Glomerular visceral epithelial cell (primary cell): Measurements from ENCODE around the gene ZNF775.
A peak's percentile ranks its signal among the peaks of the same experiment; 100 is the strongest.

Experiments used
- DNase-seq: peaks from one replicate; pipeline ENCODE4 v3.0.0-alpha.2; 2016; ENCODE audit errors: extremely low spot score

ZNF775 gene

DNA sequence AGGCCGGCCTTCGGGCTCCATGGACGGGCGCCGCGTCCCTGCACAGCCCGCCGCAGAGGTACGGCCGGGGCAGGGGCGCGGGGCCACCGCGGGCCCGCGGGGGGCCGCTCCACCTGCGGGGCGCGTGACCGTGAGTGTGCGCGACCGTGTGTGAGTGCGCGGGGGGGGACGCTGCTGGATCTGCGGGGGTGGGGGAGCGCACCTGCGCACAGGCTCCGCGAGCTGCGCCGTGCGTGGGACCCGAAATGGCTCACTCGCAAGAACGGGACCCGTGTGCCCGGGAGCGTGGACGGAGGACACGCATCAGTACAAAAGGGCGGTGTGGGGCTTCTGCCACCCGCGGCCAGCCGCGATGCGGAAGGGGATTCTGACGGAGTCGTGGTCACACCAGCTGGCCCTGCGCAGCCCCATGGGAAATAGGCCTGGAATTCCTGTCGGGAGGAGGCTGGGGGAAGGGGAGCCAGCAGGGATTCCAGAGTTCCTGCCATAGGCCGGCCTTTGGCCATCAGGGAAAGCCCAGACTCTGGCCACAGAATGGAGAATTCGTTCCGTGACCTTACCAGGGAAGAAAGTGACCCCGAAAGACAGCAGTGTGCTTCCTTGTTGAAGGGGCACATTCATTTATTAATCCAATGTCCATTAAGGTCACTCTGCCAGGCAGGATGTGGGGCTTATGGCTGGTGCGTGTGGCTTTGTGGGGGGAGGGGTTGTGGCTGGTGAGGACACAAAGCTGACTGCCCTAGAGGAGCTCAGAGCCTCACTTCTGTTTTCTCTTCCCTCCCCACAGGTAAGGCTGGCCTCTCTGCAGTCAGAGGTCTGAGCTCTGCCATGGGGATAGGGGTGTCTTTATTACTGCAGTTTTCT, 10.0 kb upstream of the ZNF775 start:
- peak; percentile 83 for DNase-seq

- no peak for DNase-seq
Measured at GRCh38 chr7:150369748-150370501, 9.2 kb upstream of the ZNF775 start.

GRCh38 chr7:150370612-150371071, 8.5 kb upstream of the ZNF775 start:
- DNase-seq: peak; percentile 47

DNA sequence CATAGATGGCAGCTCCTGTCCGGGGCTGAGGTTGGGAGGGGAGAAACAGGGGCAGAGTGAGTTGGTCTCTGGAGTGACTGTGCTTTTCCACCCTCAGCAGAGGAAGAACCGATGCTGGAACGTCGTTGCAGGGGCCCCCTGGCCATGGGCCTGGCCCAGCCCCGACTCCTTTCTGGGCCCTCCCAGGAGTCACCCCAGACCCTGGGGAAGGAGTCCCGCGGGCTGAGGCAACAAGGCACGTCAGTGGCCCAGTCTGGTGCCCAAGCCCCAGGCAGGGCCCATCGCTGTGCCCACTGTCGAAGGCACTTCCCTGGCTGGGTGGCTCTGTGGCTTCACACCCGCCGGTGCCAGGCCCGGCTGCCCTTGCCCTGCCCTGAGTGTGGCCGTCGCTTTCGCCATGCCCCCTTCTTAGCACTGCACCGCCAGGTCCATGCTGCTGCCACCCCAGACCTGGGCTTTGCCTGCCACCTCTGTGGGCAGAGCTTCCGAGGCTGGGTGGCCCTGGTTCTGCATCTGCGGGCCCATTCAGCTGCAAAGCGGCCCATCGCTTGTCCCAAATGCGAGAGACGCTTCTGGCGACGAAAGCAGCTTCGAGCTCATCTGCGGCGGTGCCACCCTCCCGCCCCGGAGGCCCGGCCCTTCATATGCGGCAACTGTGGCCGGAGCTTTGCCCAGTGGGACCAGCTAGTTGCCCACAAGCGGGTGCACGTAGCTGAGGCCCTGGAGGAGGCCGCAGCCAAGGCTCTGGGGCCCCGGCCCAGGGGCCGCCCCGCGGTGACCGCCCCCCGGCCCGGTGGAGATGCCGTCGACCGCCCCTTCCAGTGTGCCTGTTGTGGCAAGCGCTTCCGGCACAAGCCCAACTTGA, 7.8 kb upstream of the ZNF775 start:
- no peak for DNase-seq

DNA sequence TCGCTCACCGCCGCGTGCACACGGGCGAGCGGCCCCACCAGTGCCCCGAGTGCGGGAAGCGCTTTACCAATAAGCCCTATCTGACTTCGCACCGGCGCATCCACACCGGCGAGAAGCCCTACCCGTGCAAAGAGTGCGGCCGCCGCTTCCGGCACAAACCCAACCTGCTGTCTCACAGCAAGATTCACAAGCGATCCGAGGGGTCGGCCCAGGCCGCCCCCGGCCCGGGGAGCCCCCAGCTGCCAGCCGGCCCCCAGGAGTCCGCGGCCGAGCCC, 7.2 kb upstream of the ZNF775 start:
- DNase-seq: no peak

DNA sequence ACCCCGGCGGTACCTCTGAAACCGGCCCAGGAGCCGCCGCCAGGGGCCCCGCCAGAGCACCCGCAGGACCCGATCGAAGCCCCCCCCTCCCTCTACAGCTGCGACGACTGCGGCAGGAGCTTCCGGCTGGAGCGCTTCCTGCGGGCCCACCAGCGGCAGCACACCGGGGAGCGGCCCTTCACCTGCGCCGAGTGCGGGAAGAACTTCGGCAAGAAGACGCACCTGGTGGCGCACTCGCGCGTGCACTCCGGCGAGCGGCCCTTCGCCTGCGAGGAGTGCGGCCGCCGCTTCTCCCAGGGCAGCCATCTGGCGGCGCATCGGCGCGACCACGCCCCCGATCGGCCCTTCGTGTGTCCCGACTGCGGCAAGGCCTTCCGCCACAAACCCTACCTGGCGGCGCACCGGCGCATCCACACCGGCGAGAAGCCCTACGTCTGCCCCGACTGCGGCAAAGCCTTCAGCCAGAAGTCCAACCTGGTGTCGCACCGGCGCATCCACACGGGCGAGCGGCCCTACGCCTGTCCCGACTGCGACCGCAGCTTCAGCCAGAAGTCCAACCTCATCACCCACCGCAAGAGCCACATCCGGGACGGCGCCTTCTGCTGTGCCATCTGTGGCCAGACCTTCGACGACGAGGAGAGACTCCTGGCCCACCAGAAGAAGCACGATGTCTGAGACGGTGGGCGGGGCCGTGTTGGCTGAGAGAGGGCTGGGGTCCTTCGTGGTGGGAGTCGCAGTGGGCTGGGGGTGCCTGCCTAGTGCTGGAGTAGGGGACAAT, 6.7 kb upstream of the ZNF775 start:
- no peak for DNase-seq

GRCh38 chr7:150373049-150373801, 5.9 kb upstream of the ZNF775 start:
- DNase-seq: no peak

DNA sequence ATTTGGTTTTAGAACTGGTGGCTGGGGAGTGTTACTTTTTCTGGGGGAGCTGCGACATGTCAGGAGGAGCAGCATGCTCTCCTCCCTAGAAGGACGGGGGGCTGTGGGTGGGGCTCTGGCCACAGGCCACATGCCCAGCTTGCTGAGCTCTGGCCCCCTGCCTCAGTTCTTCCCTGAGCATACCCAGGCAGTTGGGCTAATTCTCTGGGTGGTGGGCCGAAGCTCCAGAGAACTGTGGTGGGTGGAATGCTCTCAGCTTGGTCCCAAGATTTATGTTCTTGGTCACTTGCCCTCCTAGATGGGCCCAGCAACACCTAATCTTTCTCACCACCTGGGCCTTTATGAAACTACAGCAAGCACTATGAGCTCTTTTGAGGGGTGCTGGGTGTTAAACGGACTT, 5.1 kb upstream of the ZNF775 start:
- DNase-seq: no peak

- no peak for DNase-seq
Measured at GRCh38 chr7:150374472-150374871, 4.7 kb upstream of the ZNF775 start.

DNA sequence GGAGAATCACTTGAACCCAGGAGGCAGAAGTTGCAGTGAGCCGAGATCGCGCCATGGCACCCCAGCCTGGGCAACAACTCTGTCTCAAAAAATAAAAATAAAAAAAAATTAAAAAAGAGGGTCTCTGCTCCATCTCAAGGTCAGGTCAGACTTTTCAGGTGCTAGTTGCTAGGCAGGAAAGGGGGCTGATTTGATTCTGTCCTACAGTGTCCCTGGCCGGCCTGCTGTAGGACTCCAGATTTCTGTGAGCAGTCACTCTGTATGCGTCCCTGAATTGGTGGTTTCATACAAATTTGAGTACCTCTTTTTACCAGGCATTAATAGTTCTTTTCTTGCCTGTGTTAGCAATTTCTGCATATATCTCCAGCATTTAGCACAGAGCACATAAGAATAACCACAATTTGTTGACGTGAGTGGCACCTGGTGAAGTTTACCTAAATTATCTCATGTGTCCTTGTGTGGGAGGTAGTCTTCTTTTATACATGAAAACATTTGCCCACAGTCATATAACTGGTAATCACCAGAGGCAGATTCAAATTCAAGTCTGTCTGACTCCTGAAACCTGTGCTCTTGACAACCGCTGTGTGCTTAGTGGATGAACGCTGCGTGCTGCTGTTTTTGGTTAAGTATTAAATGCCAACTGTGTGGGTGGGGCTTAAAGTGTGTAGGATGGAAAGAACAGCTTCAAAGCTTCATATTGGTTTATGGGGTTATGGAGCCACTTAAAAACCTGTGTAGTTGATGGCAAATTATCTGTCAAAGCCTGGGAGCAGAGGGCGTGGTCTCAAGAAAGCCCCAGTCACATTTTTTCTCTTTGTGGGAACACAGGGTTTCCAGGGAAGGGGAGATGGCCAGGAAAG, 3.2 kb upstream of the ZNF775 start:
- DNase-seq: no peak

DNA sequence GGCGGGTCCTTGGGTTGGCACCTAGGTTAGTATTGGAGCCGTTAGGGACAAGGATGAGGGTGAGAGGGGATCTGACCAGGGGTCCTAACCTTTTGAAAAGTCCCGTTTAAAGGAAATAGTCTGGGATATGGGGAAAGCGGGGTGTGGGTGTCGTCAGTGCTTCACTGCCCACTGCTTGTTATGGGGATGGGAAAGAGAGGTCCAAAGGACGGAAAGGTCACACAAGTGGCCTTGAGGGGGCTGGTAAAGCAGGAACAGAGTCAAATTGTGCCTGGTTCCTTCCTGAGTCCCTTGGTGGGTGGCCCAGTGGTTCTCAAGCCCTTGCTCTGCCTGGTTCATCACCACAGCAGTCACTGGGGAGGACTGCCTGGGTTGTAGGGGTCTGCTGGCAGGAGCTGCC, 2.6 kb upstream of the ZNF775 start:
- DNase-seq: no peak

GRCh38 chr7:150377196-150377595, 1.9 kb upstream of the ZNF775 start:
- no peak for DNase-seq

DNA sequence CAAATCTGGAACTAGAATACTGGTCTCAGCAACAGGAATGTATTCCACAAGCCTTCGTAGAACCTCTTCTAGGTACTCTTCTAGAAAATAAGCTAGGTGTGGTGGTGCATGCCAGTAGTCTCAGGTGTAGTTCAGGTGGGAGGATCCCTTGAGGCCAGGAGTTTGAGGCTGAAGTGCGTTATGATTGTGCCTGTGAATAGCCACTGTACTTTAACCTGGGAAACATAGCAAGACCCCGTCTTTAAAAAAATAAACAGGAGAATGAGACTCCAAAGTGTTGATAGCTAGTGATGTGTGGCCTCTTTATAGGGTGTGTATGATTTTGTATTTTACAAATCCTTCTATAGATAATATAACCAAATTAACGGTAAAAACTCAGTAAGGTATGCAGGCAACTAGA, 1.5 kb upstream of the ZNF775 start:
- no peak for DNase-seq

DNA sequence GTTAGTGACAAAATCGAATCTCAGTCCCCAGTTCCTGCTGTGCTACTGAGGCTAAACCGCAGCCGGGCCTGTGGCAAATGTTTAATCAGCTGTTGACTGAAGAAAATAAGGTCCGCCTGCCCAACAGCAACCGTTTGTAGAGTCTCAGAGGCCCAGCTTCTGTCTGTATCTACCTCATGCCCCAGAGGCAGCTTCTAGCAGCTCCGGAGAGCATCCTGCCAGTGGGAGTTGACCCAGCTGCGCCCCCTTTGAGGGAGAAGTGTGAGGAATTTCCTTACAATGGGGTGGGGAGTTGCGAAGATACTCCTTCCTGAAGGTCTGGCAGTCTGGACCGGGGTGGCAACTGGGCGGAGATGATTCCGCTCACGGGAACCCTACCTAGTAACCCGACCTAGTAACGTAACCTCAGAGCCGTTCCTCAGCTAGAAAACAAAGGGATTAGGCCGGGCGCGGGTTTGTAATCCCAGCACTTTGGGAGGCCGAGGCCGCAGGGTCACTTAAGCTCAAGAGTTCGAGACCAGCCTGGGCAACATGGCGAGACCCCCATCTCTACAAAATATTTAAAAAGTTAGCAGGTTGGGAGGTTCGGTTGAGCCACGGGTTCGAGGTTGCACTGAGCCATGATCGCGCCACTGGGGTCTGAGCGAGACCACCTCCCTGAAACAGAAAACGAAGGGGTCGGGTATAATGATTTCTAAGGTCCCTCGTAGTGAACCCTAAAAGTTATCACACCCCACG, 846 bp upstream of the ZNF775 start:
- DNase-seq: peak; percentile 91

DNA sequence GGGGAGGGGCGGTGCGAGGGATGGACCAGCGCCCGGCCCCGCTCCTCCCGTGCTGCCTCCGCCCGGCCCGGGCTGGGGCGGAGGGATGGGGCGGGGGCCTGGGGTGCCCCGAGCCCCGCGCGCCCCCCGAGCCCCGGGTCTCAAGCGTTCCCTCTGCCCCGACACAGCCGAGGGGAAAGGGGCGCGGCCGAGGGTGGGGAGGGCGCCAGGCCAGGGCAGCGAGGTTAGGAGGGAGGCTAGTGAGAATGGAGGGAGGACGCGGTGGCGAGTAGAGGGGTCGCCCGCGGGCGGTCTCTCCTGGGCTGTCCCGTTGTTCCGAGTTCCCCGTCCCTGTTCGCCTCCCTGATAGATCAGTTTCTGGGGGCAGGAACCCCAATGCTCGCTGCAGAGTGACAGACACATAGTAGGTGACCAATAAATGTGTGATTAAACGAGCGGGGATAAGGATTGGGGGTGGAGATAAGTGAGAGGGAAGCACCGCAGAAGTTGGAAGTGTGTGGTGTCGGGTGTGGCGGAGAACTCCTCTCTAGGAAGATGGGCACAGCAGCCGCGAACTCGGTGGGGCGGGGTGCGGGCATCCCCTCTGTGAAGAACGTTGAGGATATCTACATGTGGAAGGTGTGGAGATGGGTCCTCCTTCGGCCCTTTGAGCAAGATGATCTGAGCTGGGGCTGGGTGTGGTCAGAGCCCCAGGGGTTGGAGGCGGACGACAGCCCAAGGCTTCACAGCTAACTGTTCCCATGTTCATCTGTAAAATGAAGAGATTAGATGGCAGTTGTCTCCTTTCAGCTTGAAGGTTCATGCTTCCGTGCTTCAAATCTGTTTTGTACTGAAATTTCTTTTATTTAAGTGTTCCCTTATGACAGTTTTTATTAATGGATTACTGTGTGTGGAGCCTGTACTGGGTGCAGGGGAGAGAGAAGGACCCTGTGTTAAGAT, 580 bp downstream of the ZNF775 start:
- DNase-seq: peak; percentile 36

DNA sequence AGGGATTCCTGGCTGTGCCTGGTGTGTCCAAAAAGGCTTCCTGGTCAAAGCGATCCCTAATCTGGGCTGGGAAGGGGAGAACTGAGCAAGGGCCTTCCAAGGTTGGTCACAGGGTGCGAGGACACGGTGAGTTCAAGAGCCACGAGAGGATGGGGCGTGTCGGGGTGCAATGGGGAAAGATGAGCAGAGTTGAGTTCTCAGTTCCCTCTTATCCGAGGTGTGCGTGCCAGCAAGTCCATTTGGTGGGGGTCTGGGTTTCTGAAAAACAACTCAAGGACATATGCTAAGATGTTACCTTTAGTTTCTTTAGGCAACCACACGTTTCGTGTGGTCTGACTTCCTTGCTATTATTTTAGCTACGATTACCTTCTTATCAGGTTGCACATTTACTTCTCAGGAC, 1.3 kb downstream of the ZNF775 start:
- DNase-seq: no peak

- no peak for DNase-seq
Measured at GRCh38 chr7:150381096-150381495, 2.0 kb downstream of the ZNF775 start.

GRCh38 chr7:150381785-150382122, 2.6 kb downstream of the ZNF775 start:
- DNase-seq: no peak
